Gastroesophageal sphincter (tissue), 2 donors: ENCODE data around the gene SDHAF3.

Experiments
- POLR2A ChIP-seq, 2 donors: fragments of 450-650 bp; IDR thresholded peaks; one replicate each; pipeline ENCODE4 v1.6.1; 2017; ENCODE audit warnings: antibody characterized with exemption in 2 of 2, mild to moderate bottlenecking in 2 of 2, moderate library complexity in 1 of 2
- POLR2AphosphoS5 ChIP-seq: sonication (generic); formaldehyde crosslinking; IDR thresholded peaks from one replicate; pipeline ENCODE4 v1.6.1; 2017; ENCODE audit warnings: antibody characterized with exemption

DNA sequence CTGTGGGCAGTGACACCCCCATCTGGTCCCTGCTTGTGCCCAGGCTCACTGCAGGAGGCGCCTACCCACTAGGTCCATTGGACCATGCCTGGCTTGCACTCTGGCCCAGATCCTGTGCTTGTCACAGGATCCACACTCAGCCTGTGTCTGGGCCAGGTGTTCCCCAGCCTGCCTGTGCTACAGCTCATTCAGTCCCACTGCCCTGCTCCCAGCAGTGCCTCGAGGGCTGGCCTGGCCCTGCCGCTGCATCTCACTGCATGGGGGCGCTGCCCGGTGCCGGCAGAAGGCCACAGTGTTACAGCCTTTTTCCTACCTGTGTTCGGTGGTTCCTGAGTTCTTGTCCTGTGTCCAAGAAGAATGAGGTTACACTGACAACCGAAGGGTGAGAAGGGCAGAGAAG lies 21.3 kb downstream of the SDHAF3 start:
- TF ChIP-seq POLR2AphosphoS5 (no peak), POLR2A (IDR thresholded peaks at IDR 0.05) (no peak)
